SK-N-SH (cell line): ENCODE data around the gene NOCT. TPM values are rescaled to one million over a fixed set of nuclear protein-coding genes. Genes with fewer than 3 reads are reported as not detected.

Experiments used
- CTCF ChIA-PET: fragments of 300-600, 350-600 bp; formaldehyde crosslinking; extraction: SDS; loops from one replicate; lab custom pipeline; 2021; lab: Yijun Ruan, JAX
- POLR2A ChIA-PET: fragments of 350-600 bp; sonication (Branson Sonifier 250); formaldehyde crosslinking; extraction: SDS; loops from one replicate; lab custom pipeline; 2020; ENCODE audit warnings: antibody characterized with exemption, inconsistent platforms; lab: Yijun Ruan, JAX
- DNase-seq: peaks from one replicate; pipeline ENCODE4 v3.0.0; 2012
- H2AFZ ChIP-seq: fragments of 200-600 bp; sonication (generic); 2 replicates; pipeline ENCODE4 v1.8.1; 2016; ENCODE audit warnings: antibody characterized with exemption, mild to moderate bottlenecking, low read depth
- H3F3A ChIP-seq: fragments of 200-600 bp; sonication (generic); replicated peaks from 2 replicates; pipeline ENCODE3; 2016; ENCODE audit warnings: antibody characterized with exemption, mild to moderate bottlenecking; ENCODE audit not compliant: insufficient read depth
- H3K27ac ChIP-seq, 2 experiments: fragments of 200-500 bp in 1 of 2; fragments of 200-600 bp in 1 of 2; sonication (Bioruptor generic) in 1 of 2; sonication (generic), shearing (Covaris generic) in 1 of 2; 2 replicates each; pipeline versions ENCODE4 v1.5.1 to v1.6.1; 2014 to 2016; ENCODE audit warnings: low read depth in 2 of 2, inconsistent platforms in 1 of 2, low read length in 1 of 2, mild to moderate bottlenecking in 1 of 2, mixed read lengths in 1 of 2
- H3K27me3 ChIP-seq: fragments of 200-600 bp; sonication (generic), shearing (Covaris generic); 2 replicates; pipeline ENCODE4 v1.6.1; 2016; ENCODE audit warnings: mixed run types; ENCODE audit not compliant: insufficient read depth
- H3K36me3 ChIP-seq, 2 experiments: fragments of 200-500 bp in 1 of 2; fragments of 200-600 bp in 1 of 2; sonication (Bioruptor generic) in 1 of 2; sonication (generic) in 1 of 2; replicated peaks in 1 of 2; 2 replicates each; pipeline versions ENCODE3 to v1.5.1; 2014 to 2016; ENCODE audit warnings: low read length in 1 of 2, mild to moderate bottlenecking in 1 of 2; ENCODE audit not compliant: insufficient read depth in 2 of 2, control insufficient read depth in 1 of 2
- H3K4me1 ChIP-seq, 2 experiments: fragments of 200-500 bp in 1 of 2; fragments of 200-600 bp in 1 of 2; sonication (Bioruptor generic) in 1 of 2; sonication (generic), shearing (Covaris generic) in 1 of 2; 2 replicates each; pipeline versions ENCODE4 v1.5.1 to v1.6.1; 2014 to 2016; ENCODE audit warnings: low read depth in 1 of 2, low read length in 1 of 2, mixed run types in 1 of 2; ENCODE audit not compliant: insufficient read depth in 2 of 2, control insufficient read depth in 1 of 2
- H3K4me2 ChIP-seq: fragments of 200-600 bp; sonication (generic), shearing (Covaris generic); 2 replicates; pipeline ENCODE4 v1.6.1; 2017; ENCODE audit warnings: mixed run types
- H3K4me3 ChIP-seq, 2 experiments: fragments of 200-500 bp in 1 of 2; fragments of 200-600 bp in 1 of 2; sonication (Bioruptor generic) in 1 of 2; sonication (generic), shearing (Covaris generic) in 1 of 2; 2 replicates each; pipeline versions ENCODE4 v1.5.1 to v1.8.1; 2014 to 2016; ENCODE audit warnings: low read depth in 2 of 2, inconsistent platforms in 1 of 2, low read length in 1 of 2, mild to moderate bottlenecking in 1 of 2, mixed read lengths in 1 of 2, moderate library complexity in 1 of 2
- H3K79me2 ChIP-seq: fragments of 200-600 bp; sonication (generic); 2 replicates; pipeline ENCODE4 v1.8.1; 2017; ENCODE audit warnings: mild to moderate bottlenecking; ENCODE audit not compliant: insufficient read depth
- H3K9ac ChIP-seq: fragments of 200-600 bp; sonication (generic); 2 replicates; pipeline ENCODE4 v1.6.1; 2017; ENCODE audit warnings: mixed run types
- H3K9me2 ChIP-seq: fragments of 200-600 bp; sonication (generic); 2 replicates; pipeline ENCODE4 v1.6.1; 2017; ENCODE audit warnings: mixed run types
- H3K9me3 ChIP-seq: fragments of 200-600 bp; sonication (generic); 2 replicates; pipeline ENCODE4 v1.6.1; 2017; ENCODE audit warnings: mixed run types, mild to moderate bottlenecking, moderate library complexity
- H4K20me1 ChIP-seq: fragments of 200-600 bp; sonication (generic); 2 replicates; pipeline ENCODE4 v1.6.1; 2017; ENCODE audit warnings: mild to moderate bottlenecking, mixed run types; ENCODE audit not compliant: insufficient read depth
- CTCF ChIP-seq: fragments of 200-600 bp; sonication (generic); IDR thresholded peaks from 2 replicates; pipeline ENCODE4 v1.6.1; 2017; ENCODE audit warnings: antibody characterized with exemption, mild to moderate bottlenecking, moderate library complexity
- ELF1 ChIP-seq: IDR thresholded peaks from 2 replicates; pipeline ENCODE4 v1.4.0; 2012
- FOSL2 ChIP-seq: IDR thresholded peaks from 2 replicates; pipeline ENCODE4 v1.4.0; 2012; ENCODE audit warnings: low read depth, mild to moderate bottlenecking, moderate library complexity, borderline replicate concordance
- FOXM1 ChIP-seq: IDR thresholded peaks from 2 replicates; pipeline ENCODE4 v1.4.0; 2012; ENCODE audit warnings: low read depth, mild to moderate bottlenecking
- GABPA ChIP-seq: IDR thresholded peaks from 2 replicates; pipeline ENCODE4 v1.4.0; 2012; ENCODE audit warnings: low read depth, mild to moderate bottlenecking
- NFIC ChIP-seq: IDR thresholded peaks from 2 replicates; pipeline ENCODE4 v1.4.0; 2012; ENCODE audit warnings: borderline replicate concordance
- NRF1 ChIP-seq: IDR thresholded peaks from 2 replicates; pipeline ENCODE4 v1.6.1; 2012; ENCODE audit warnings: low read depth, mild to moderate bottlenecking, low read length
- RAD21 ChIP-seq: IDR thresholded peaks from 2 replicates; pipeline ENCODE4 v1.6.1; 2012; ENCODE audit warnings: mild to moderate bottlenecking, low read length
- REST ChIP-seq: IDR thresholded peaks from 2 replicates; pipeline ENCODE4 v1.6.1; 2012; ENCODE audit warnings: mild to moderate bottlenecking, low read depth, low read length, moderate library complexity
- USF2 ChIP-seq: fragments of 150-350 bp; IDR thresholded peaks from 2 replicates; pipeline ENCODE4 v1.6.1; 2017; ENCODE audit warnings: antibody characterized with exemption, low read length, low read depth, borderline replicate concordance
- YY1 ChIP-seq: IDR thresholded peaks from 2 replicates; pipeline ENCODE4 v1.4.0; 2012; ENCODE audit warnings: low read depth, mild to moderate bottlenecking
- WGBS: methylation state at CpG from one replicate; pipeline ENCODE4 v1.1.6; 2017; ENCODE audit warnings: low lambda C conversion rate; 5-methylcytosine and 5-hydroxymethylcytosine counted together
- polyA plus RNA-seq, 3 experiments: library from polyadenylated mRNA; depleted of rRNA; stranded (reverse); fragments of >200 nt; gene quantifications; 2 replicates each; pipeline ENCODE4 v1.2.3, GENCODE V29; 2012
- TF ChIP-seq, protein P1 (sequence below): IDR thresholded peaks from 2 replicates; pipeline ENCODE4 v1.4.0; 2012; ENCODE audit warnings: low read depth, borderline replicate concordance
- TF ChIP-seq, protein P2 (sequence below): IDR thresholded peaks from 2 replicates; pipeline ENCODE4 v1.4.0; 2012; ENCODE audit warnings: low read depth

The NOCT gene
- polyA plus RNA-seq, 1 of the 3 experiments (the other 2 are of a cell fraction), result 3.8 TPM

DNA sequence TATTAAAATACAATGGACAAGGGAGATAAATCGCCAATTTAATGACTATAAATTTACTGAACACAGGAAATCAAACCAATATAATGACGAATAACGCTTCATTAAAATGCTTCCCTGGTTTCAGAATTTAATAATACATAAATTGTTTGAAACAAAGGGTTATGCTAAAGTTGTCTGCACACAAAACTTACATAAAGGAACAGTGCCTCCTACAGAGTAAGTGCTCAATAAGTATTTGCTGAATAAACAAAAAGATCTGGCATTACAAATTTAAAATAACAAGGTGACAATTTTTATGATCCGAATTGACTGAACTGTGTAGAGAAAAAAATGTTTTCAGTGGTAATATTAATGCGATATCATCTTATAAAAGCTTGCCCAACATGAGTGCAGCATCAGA is 69.6 kb downstream of the NOCT start:
- Histone ChIP-seq H2AFZ (peak overlapping the region; percentile 92), H3K9me2 (no peaks in the 10 kb centered on the region), H3K27ac (peak overlapping the region; percentile 97 to 98), H3K9ac (peak overlapping the region; percentile 94; the same call in 1 of the 2 replicates), H3K9me3 (no peaks in the 10 kb centered on the region), H4K20me1 (peaks cover 24% of the 10 kb centered on the region), H3K27me3 (no peaks in the 10 kb centered on the region), H3K79me2 (peaks cover 36% of the 10 kb centered on the region), H3K4me3 (peak overlapping the region; percentile 68 to 84), H3K36me3 (peaks cover 3 to 11% of the 10 kb centered on the region in 2 experiments), H3F3A (peaks cover 25% of the 10 kb centered on the region), H3K4me2 (peak overlapping the region; percentile 97), H3K4me1 (peaks cover 9 to 10% of the 10 kb centered on the region in 2 experiments; a peak in 2 of 4 replicates)
- ChIA-PET CTCF (interaction anchor here (0.7 to 10.5 kb wide), 7 partner anchors 10 to 211 kb away, joined by 3 to 74 read pairs (median 4); no protein-coding TSS in a partner anchor), POLR2A (no interaction called here)
- TF ChIP-seq FOSL2 (no peak), GABPA (no peak), USF2 (no peak), NRF1 (no peak), ELF1 (no peak), CTCF (peak; percentile 55), FOXM1 (no peak), REST (no peak), NFIC (no peak), YY1 (no peak), RAD21 (peak; percentile 36)
- TF ChIP-seq, protein P1, sequence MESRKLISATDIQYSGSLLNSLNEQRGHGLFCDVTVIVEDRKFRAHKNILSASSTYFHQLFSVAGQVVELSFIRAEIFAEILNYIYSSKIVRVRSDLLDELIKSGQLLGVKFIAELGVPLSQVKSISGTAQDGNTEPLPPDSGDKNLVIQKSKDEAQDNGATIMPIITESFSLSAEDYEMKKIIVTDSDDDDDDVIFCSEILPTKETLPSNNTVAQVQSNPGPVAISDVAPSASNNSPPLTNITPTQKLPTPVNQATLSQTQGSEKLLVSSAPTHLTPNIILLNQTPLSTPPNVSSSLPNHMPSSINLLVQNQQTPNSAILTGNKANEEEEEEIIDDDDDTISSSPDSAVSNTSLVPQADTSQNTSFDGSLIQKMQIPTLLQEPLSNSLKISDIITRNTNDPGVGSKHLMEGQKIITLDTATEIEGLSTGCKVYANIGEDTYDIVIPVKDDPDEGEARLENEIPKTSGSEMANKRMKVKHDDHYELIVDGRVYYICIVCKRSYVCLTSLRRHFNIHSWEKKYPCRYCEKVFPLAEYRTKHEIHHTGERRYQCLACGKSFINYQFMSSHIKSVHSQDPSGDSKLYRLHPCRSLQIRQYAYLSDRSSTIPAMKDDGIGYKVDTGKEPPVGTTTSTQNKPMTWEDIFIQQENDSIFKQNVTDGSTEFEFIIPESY, result no peak
- TF ChIP-seq, protein P2, sequence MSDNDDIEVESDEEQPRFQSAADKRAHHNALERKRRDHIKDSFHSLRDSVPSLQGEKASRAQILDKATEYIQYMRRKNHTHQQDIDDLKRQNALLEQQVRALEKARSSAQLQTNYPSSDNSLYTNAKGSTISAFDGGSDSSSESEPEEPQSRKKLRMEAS, result no peak
- DNase-seq, result no peak
- WGBS, result 44% methylated on average over 5 of the region's 5 CpGs
